Epithelial cell of proximal tubule (primary cell): ENCODE data around the gene ATXN3L. TPM values are rescaled to one million over a fixed set of nuclear protein-coding genes. Genes with fewer than 3 reads are reported as not detected.

Experiments used
- DNase-seq: peaks from one replicate; pipeline ENCODE4 v3.0.0-alpha.2; 2011; ENCODE audit warnings: low read depth
- H3K4me3 ChIP-seq: 2 replicates; pipeline ENCODE4 v1.5.1; 2011; ENCODE audit warnings: low read depth, mild to moderate bottlenecking, low read length
- total RNA-seq: library from RNA; depleted of rRNA; stranded (reverse); fragments of >200 nt; gene quantifications from 2 replicates; pipeline ENCODE4 v1.2.3, GENCODE V29; 2015
- TF ChIP-seq, protein P1 (sequence below): conservative IDR thresholded peaks from 2 replicates; pipeline ENCODE4 v1.5.1; 2012; ENCODE audit warnings: low read depth, mild to moderate bottlenecking, low read length

Gene ATXN3L
- total RNA-seq, 1 donor from 2014 or later: not detected

DNA sequence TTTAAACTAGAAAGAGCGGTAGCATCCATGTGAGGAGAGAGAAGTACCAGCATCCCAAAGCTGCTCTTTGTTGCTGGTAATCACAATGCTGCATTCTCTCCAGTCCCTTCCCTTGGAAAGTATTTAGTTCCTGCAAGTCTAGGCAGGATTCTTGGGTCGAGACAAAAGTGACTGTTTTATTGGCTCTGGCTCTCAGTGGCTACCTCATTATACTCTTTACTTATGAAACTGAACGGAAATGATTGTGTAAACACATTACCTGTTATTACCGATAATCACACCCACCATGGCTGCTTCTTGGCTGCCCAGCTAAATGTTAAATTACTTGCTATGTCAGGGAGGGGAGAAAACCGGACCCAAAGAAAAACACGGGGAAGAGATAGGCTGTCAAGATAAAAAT lies 26.2 kb downstream of the ATXN3L start:
- DNase-seq: no peak
- TF ChIP-seq, protein P1, sequence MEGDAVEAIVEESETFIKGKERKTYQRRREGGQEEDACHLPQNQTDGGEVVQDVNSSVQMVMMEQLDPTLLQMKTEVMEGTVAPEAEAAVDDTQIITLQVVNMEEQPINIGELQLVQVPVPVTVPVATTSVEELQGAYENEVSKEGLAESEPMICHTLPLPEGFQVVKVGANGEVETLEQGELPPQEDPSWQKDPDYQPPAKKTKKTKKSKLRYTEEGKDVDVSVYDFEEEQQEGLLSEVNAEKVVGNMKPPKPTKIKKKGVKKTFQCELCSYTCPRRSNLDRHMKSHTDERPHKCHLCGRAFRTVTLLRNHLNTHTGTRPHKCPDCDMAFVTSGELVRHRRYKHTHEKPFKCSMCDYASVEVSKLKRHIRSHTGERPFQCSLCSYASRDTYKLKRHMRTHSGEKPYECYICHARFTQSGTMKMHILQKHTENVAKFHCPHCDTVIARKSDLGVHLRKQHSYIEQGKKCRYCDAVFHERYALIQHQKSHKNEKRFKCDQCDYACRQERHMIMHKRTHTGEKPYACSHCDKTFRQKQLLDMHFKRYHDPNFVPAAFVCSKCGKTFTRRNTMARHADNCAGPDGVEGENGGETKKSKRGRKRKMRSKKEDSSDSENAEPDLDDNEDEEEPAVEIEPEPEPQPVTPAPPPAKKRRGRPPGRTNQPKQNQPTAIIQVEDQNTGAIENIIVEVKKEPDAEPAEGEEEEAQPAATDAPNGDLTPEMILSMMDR: no peak
- no peak overlapping the region for H3K4me3 ChIP-seq

- TF ChIP-seq, protein P1: no peak
Observed at GRCh38 chrX:13290891-13291614, 28.8 kb downstream of the ATXN3L start.

GRCh38 chrX:13288671-13289070 lies 31.2 kb downstream of the ATXN3L start:
- TF ChIP-seq, protein P1: no peak
- no peak for DNase-seq
- no peak overlapping the region for H3K4me3 ChIP-seq

More at GRCh38 chrX:13290891-13291614, 28.8 kb downstream of the ATXN3L start:
- no peak overlapping the region for H3K4me3 ChIP-seq
- no peak for DNase-seq

DNA sequence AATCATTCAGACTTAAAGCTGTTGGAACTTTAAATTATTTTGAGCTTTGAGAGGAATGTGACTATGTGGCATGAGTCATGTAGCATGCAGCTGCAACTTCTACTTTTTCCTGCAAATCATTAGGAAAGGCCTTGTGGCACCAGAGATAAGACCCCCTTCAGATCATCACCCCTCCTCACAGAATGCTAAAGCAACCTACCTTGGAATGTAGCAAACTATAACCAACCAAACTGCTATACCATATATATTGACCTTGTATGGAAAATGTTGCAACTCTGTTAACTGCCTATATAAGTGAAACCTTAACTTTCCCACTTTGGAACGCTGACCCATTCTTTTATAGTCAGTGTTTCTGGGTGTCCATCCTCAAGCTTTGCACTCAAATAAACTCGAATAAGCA lies 32.0 kb downstream of the ATXN3L start:
- H3K4me3 ChIP-seq: no peak overlapping the region
- TF ChIP-seq, protein P1: no peak
- DNase-seq: no peak

DNA sequence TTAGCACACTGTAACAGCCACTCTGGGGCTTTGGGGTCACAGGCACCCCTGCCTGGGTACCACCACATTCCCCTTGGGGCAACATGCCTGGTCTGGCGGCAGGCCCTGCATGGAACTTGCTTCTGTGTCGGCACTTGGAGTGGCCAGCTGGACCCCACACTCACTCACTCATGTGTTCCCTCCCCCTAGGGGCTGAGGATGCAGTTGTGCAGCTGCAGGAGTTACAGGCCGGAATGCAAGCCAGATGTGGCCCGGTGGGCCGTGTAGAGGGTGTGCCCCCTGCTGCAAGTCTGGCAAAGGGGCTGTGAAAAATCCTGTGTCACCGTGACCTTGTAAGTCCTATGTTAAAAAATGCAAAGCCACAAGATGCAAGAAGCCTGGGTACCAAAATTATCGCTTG lies 34.2 kb downstream of the ATXN3L start:
- TF ChIP-seq, protein P1: no peak
- H3K4me3 ChIP-seq: no peak overlapping the region
- no peak for DNase-seq

GRCh38 chrX:13285229-13285628 lies 34.6 kb downstream of the ATXN3L start:
- TF ChIP-seq, protein P1: no peak
- DNase-seq: no peak
- H3K4me3 ChIP-seq: no peak overlapping the region

GRCh38 chrX:13284570-13284969 lies 35.3 kb downstream of the ATXN3L start:
- H3K4me3 ChIP-seq: no peak overlapping the region
- no peak for DNase-seq
- TF ChIP-seq, protein P1: no peak
